PC-3 (cell line): ENCODE results near the gene SH3PXD2B.

Experiments used
- EZH2 ChIP-seq: fragments of 300-600 bp; sonication (generic); IDR thresholded peaks from one replicate; pipeline ENCODE4 v1.6.1; 2017; ENCODE audit warnings: antibody characterized with exemption, mild to moderate bottlenecking, low read length; ENCODE audit not compliant: unreplicated experiment
- EZH2phosphoT487 ChIP-seq: fragments of 300-600 bp; sonication (generic); IDR thresholded peaks from 2 replicates; pipeline ENCODE4 v1.6.1; 2018; ENCODE audit warnings: mild to moderate bottlenecking, antibody characterized with exemption, low read length, borderline replicate concordance

DNA sequence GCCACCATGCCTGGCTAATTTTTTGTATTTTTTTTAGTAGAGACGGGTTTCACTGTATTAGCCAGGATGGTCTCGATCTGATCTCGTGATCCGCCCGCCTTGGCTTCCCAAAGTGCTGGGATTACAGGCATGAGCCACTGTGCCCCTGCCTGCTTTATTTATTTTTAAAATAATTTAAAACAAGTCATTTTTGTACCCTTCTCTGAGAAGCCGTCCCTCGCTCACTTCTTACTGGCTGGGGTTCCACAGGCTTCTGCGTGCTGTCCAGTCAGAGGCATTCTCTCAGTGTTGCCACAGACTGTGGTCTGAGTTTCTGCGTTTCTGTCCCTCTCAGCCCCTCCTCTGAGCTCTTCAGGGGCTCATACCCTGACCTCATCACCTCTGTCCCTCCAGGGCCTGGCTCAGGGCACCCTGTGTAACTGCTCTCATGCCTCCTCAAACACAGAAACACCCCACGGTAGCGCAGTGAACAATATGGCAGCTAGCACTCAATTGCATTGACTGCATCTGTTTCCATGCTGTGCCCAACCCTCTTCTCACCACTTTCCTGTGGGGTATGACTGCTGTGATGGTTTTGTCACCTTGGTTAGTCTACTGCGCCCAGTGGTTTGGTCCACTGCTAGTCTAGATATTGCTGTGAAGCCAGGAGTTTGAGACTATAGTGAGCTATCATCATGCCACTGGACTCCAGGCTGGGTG is 44.3 kb upstream of the SH3PXD2B start:
- TF ChIP-seq EZH2phosphoT487 (no peak), EZH2 (no peak)
